ELF-1 (cell line): ENCODE data around the gene CDH13.

Experiments
- DNase-seq: peaks from one replicate; pipeline ENCODE4 v3.0.0-alpha.2; 2016; ENCODE audit warnings: low read depth, low spot score

The CDH13 gene

GRCh38 chr16:82783933-82784572, 157.3 kb downstream of the CDH13 start:
- DNase-seq = no peak

GRCh38 chr16:82784573-82784968, 157.8 kb downstream of the CDH13 start:
- no peak for DNase-seq

- no peak for DNase-seq
Observed at GRCh38 chr16:82788225-82788624, 161.5 kb downstream of the CDH13 start.

- no peak for DNase-seq
Observed at GRCh38 chr16:82788919-82789318, 162.2 kb downstream of the CDH13 start.

GRCh38 chr16:82792693-82793092, 165.9 kb downstream of the CDH13 start:
- no peak for DNase-seq

- no peak for DNase-seq
Observed at GRCh38 chr16:82793528-82794245, 166.9 kb downstream of the CDH13 start.

DNA sequence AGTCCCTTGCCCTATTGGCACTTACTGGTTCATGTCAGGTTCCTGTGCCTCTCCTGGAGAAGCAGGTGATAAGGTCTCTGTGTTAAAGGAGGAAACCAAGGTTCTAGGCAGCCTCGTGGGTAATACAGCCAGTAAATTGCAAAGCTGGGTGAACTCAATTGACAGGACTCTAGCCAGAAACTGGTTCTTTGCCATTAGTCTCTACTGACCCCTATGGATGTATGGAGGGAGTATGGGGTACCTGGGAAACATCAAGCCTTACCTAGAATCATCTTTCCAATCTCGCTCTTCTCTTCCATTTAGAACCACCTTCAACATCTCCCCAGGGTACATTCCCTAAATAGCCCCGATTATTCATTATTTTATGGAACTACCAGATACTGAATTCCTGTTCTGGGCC, 169.3 kb downstream of the CDH13 start:
- no peak for DNase-seq

GRCh38 chr16:82801361-82801760, 174.6 kb downstream of the CDH13 start:
- no peak for DNase-seq

GRCh38 chr16:82805866-82806265, 179.1 kb downstream of the CDH13 start:
- no peak for DNase-seq

DNA sequence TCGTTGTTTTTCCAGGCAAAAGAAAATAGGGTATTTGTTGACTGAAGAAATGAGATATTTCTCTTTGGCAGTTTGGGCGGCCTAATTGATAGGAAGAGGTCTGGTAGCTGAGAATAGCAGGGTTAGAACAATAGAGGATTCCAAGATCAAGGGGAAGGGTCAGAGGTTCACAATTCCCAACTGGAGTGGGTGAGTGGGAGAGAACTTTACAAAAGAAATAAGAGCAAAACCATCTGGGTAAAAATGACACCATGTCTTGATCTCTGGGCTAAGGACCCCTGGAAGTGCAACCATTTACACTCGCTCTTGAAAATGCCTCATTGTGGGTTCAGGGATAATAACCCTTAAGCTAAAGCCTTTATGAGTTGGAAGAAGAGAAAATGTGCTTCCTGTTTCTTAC, 180.5 kb downstream of the CDH13 start:
- DNase-seq = no peak

DNA sequence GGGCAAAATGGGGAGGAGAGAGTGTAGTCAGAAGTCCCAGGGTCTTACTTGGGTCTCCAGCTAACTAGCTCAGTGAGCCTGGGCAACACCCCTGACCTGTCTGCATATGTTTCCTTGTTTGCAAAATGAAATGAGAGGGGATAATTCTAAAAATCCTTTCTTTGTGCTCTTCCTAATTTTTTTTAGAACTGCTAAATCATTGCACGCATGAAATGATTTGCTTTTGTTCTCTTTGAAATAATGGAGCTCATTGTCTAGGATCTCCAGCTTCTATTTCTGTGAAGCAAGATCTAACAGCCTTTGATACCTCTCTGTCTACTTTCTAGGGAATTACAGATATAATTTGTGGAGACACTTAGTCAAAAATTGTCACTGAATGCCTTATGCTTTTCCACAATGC, 181.3 kb downstream of the CDH13 start:
- DNase-seq = no peak

GRCh38 chr16:82810077-82810476, 183.3 kb downstream of the CDH13 start:
- no peak for DNase-seq

- no peak for DNase-seq
Observed at GRCh38 chr16:82814059-82814458, 187.3 kb downstream of the CDH13 start.

DNA sequence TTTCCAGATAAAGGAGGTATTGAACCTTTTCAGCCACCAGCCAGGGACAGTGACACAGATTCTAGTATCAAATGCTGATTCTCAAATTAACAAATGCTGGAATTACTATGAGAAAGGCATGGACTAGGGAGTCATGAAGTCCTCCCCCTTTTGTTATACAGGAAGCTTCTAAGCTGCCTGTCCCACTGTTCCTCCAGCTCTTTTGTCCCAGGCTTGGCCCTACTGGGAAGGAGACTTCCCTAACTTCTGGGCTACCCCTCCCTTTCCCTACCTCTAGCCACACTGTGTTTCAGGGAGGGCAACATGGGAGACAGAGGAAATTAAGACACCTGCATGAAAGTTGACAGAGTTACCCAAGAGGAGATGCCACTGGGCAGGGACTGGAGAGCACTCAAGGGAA, 192.5 kb downstream of the CDH13 start:
- DNase-seq = no peak

DNA sequence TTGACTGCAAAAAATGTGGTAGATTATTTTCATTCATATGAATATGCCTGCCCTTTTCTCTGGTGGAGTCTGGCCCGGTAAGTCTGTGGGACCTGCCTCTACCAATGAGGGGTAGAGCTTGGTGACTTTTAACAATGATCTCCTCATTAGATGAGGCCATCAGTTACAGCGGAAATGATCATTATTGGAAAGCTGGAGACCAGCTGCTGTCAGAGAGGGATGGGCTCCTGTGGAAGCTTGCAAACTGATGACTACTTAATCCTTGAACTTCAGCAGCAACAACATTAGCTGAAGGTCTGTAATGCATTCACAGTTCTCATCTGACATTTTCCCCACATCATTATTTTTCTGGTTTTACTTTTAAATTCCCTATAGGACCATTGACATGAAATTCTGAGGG, 194.1 kb downstream of the CDH13 start:
- DNase-seq = no peak

DNA sequence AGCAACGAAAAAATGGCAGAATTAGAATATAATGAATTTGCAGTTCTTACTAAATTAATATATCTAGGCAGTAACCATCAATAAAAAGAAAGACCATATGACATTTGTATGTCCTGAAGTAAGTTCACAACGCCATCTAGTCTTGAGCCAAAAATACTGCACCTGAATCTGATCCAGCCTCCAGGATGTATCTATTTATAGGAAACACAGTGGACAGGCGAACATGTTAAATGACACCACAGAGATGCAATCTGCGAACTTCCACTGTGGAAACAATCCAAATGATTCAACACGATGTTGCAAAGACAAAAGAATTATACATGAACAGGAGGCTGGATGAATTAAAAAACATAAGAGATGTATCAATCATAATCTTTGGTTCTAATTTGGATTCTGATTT, 197.6 kb downstream of the CDH13 start:
- no peak for DNase-seq

DNA sequence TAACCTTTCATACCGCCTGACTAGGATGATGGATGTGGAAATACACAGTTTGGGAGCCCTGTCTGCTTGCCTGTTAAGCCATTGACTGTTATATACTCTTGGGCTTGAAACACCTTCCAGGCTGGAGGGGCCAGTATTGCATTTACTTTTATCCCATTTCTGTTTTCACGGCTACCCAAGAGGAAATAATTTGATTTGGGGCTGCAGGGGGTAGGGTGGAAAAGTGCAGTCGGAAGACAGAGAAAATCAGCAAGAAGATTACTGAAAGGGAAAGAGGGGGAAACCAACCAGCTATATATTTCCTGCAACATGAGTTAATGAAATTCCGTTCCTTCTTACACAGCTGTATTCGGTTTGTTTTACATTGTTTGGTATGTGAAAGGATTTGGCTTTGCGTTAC, 202.5 kb downstream of the CDH13 start:
- DNase-seq = no peak

- DNase-seq = no peak
Observed at GRCh38 chr16:82830944-82831343, 204.2 kb downstream of the CDH13 start.

DNA sequence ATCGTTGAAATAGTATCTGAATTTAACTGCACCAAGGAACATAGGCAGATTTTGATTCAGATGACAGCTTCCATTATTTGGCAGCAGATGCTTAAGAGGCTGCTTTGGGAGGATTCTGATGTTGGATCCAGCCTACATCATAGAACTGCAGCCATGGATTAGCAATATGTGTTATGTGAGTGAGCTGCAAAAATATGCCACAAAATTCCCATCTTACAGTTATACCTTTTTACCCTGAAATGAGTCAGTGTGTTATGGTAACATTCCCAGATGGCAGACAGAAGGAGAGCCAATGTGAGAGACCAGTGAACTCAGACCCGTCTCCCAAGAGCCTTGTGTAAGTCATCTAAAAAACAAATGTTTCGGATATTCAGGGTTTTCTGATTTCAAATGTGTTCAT, 206.1 kb downstream of the CDH13 start:
- no peak for DNase-seq

DNA sequence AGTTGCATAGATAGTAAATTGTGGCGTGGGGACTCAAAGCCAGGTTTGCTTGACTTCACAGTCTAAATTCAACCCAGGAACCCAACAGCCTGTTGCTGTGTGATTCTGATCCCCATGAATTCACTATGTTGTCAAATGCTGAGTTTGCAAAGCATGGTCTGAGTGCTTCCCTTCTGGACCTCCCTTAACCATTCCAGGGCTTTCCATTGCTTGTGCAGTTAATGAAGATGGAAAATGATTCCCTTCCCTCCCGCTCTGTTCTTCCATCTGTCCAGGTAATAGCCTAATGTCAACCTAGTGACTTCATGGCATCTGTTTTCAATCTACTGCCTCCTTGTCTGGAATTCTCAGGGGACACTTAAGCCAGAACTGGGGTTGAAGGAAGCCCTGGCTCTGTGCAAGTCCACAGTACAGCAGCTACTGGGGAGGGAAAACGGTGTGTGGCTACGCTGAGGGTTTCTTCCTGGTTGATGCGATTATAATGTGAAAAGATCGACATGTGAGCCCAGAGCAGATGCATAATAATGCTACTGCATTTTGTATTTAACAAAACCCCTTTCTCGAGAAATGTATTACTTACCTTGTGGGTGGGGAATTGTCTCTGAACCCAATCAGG, 206.7 kb downstream of the CDH13 start:
- no peak for DNase-seq

GRCh38 chr16:82834151-82834815, 207.5 kb downstream of the CDH13 start:
- no peak for DNase-seq

DNA sequence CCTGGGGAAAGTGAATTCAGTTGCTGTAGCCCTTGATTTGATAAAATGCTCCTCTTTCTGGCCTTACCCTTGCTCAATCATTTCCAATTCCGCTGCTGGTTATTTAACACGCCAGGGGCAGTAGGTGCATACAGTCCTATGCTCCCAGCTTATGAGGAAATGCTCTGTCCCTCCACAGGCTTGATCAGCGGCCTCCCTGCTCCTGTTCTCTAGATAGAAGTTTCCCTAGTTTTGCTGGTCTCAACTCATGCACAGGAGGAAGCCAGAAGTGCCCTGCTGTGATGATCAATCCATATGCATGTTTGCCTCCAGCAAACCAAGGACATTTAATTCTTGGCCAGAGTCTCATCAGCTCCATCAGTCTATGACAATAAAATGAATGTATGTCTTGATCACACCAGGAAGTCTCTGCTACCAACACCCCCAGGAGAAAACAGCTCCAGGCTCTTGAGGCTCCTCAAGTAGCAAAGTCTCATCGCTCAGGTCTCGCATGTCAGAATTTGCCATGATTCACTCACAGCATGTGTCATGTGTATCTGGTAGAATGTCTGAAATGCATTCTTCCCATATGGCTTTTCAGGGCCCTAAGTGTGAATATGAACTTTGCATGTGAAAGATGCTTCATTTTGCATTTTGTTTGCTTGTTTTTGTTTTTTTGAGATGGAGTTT, 208.9 kb downstream of the CDH13 start:
- peak; percentile 4 for DNase-seq
